Amygdala (tissue), 56 donors: ENCODE measurements around the gene STRA6.

Source experiments
- DNase-seq, 56 donors: peaks; one replicate each; lab custom pipeline; 2025; lab: John Stamatoyannopoulos, UW

The STRA6 gene

GRCh38 chr15:74136814-74137536, 65.6 kb downstream of the STRA6 start:
- no peak for DNase-seq

- DNase-seq: no peak
Observed at GRCh38 chr15:74136540-74136813, 66.1 kb downstream of the STRA6 start.

GRCh38 chr15:74135041-74135565, 67.5 kb downstream of the STRA6 start:
- DNase-seq: no peak

- DNase-seq: peak in 3 of 56 donors; percentile 22 to 33 (median 22)
Observed at GRCh38 chr15:74134387-74135027, 68.1 kb downstream of the STRA6 start.

- DNase-seq: no peak
Observed at GRCh38 chr15:74133694-74134386, 68.7 kb downstream of the STRA6 start.

- DNase-seq: no peak
Observed at GRCh38 chr15:74132681-74133651, 69.6 kb downstream of the STRA6 start.

- no peak for DNase-seq
Observed at GRCh38 chr15:74131628-74132413, 70.8 kb downstream of the STRA6 start.

GRCh38 chr15:74130849-74131627, 71.5 kb downstream of the STRA6 start:
- DNase-seq: no peak

- DNase-seq: peak in 3 of 56 donors; percentile 20 to 41 (median 25)
Observed at GRCh38 chr15:74130155-74130848, 72.3 kb downstream of the STRA6 start, which contains the start of gene ISLR2. Gene ISLR2, plus strand, starts transcription at chr15:74130586. Its CDS starts 2,169 bp downstream, at chr15:74132755.

- peak in 3 of 56 donors; percentile 14 to 25 (median 20) for DNase-seq
Observed at GRCh38 chr15:74129586-74130154, 72.9 kb downstream of the STRA6 start.
